CD4-positive, alpha-beta T cell treated with Interleukin-12 subunit alpha and Interleukin-12 subunit beta, for 1 hour (primary cell): Measurements from ENCODE around the gene ZNF121.

Source experiments
- DNase-seq: peaks from one replicate; pipeline ENCODE4 v3.0.0-alpha.2; 2020

The ZNF121 gene

DNA sequence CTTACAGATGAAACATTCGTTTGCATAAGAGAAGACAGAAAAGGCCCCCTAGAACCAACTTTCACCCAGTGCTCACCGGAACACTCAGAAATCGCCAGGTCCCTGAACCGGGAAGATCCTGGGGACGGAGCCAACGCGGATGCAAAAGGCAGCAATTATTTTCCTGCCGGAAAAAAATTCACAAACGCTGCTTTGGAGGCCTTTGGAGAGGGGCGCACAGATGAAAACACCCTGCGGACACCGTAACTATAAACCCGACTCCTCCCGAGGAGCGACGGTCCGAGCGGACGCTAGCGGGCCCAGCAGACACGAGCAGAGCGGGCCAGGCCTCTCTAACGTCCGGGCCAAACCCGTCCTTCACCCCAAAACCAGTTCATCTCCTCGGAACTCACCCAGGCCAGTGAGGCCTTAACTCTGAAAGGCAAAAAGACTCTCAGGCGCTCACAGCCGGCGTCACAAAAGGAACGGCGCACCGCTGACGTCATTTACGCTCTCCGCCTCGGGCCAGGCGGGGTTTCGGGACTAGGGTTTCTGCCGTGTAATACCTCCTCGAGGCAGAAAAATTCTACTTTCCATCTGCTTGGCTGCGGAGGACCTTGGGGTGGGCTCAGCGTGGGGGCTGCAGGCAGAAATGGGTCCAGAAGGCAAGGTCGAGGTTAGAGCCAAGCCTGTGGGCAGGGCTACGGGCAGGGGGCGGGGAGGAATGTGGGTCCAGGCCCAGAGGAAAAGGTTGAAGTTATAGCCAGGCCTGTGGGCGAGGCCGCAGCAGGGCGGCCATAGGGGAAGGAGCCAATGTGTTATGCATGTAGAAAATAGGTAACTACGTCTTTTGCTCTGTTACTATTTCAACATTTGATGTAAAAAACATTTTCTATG is 45.9 kb downstream of the ZNF121 start, which contains the start of gene ZNF426:
Gene ZNF426, minus strand, starts transcription at position 463 of the 876 bp plus-strand sequence. CDS start 2,413 bp downstream, outside the sequence.
- peak; percentile 87 for DNase-seq

DNA sequence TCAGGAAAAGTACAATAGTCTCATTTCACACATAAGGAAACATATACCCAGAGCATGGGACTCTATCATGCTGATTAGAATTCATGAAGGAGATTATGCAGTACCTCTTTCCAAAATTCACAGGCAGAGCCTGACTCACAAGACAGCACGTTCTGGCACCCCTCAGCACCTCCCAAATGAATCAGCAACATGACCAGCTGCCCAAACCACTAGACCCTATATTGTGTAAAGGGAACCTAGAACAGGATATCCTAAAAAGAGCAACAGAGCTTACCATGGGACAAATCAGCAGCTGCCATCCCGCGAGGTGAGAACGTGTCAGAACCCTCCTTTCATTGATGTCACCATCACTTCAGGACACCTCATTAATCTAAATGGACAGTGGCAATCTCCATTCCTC is 48.4 kb downstream of the ZNF121 start:
- DNase-seq: no peak

- DNase-seq: no peak
These were observed 52.4 kb downstream of the ZNF121 start for GRCh38 chr19:9531933-9532332.

- DNase-seq: no peak
These were observed 55.5 kb downstream of the ZNF121 start for GRCh38 chr19:9528757-9529336.

GRCh38 chr19:9523885-9524474 is 60.3 kb downstream of the ZNF121 start:
- no peak for DNase-seq
